ENCODE measurements around the gene ARHGDIG.

GRCh38 chr16:317583-317982 lies 37.2 kb downstream of the ARHGDIG start:
- TF ChIP-seq, protein P1, sequence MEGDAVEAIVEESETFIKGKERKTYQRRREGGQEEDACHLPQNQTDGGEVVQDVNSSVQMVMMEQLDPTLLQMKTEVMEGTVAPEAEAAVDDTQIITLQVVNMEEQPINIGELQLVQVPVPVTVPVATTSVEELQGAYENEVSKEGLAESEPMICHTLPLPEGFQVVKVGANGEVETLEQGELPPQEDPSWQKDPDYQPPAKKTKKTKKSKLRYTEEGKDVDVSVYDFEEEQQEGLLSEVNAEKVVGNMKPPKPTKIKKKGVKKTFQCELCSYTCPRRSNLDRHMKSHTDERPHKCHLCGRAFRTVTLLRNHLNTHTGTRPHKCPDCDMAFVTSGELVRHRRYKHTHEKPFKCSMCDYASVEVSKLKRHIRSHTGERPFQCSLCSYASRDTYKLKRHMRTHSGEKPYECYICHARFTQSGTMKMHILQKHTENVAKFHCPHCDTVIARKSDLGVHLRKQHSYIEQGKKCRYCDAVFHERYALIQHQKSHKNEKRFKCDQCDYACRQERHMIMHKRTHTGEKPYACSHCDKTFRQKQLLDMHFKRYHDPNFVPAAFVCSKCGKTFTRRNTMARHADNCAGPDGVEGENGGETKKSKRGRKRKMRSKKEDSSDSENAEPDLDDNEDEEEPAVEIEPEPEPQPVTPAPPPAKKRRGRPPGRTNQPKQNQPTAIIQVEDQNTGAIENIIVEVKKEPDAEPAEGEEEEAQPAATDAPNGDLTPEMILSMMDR (IDR thresholded peaks at IDR 0.05; ENCODE audit: extremely low read depth in 1 of 2, insufficient read depth in 1 of 2, low read depth in 1 of 2, low read length in 2 of 2), result no peak
- TF ChIP-seq EZH2 (IDR thresholded peaks at IDR 0.05; ENCODE audit: borderline replicate concordance, low read depth, low read length, severe bottlenecking) (no peak), POLR2AphosphoS5 (IDR thresholded peaks at IDR 0.05; ENCODE audit: insufficient read depth, low read depth, low read length) (no peak), POLR2A (IDR thresholded peaks at IDR 0.05; ENCODE audit: low read depth, low read length) (no peak), FOS (IDR thresholded peaks at IDR 0.05; ENCODE audit: borderline replicate concordance, insufficient read depth, low read length) (no peak), MYC (IDR thresholded peaks at IDR 0.05; ENCODE audit: low read depth, low read length) (no peak)

Measured in endothelial cell of umbilical vein (primary cell).